Urothelium cell line (cell line): ENCODE measurements around the gene SETD5.

Experiments
- DNase-seq: peaks from one replicate; pipeline ENCODE4 v3.0.0; 2011; ENCODE audit warnings: low spot score, mixed read lengths
- FAIRE-seq: peaks from 2 replicates; lab custom pipeline; 2011; peaks lifted over from hg19 to GRCh38; lab: Jason Lieb, UNC

Gene SETD5

DNA sequence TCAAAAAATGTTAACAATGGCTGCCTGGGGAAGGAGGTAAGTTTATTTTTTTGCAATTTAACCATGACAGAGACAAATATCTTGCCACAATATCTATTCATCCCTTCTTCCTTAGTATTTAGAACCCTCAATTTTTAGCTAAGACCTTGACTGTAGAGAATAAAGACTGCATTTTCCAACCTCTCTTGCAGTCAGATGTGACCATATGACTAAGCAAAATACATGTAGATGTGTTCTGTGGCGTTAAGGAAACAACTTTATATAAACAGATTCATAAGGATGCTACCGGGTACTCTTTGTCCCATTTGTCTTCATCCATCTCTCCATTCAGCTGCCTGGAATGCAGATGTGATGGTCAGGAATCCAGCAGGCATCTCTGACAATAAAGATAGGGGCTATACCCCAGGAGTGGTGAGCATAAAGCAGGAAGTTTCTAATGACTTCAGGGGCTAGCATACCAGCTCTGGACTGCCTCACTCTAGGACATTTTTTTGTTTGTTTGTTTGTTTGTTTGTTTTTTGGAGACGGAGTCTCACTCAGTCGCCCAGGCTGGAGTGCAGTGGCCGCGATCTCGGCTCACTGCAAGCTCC, 115.1 kb downstream of the SETD5 start:
- FAIRE-seq (no peak), DNase-seq (no peak)

DNA sequence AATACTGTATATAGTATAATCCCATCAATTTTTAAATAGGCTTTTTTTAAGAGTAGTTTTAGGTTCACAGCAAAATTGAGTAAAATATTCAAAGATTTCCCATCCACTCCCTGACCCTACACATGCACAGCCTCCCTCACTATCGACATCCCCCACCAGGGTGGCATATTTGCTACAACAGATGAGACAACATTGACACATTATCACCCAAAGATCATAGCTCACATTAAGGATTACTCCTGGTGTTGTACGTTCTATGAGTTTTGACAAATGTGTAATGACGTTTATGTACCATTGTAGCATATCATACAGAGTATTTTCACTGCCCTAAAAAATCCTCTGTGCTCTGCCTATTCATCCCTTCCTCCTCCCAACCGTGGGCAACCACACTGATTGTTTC, 116.9 kb downstream of the SETD5 start:
- FAIRE-seq = no peak
- no peak for DNase-seq

- no peak for FAIRE-seq
- DNase-seq = no peak
These were observed 117.5 kb downstream of the SETD5 start for GRCh38 chr3:9514956-9515355.

DNA sequence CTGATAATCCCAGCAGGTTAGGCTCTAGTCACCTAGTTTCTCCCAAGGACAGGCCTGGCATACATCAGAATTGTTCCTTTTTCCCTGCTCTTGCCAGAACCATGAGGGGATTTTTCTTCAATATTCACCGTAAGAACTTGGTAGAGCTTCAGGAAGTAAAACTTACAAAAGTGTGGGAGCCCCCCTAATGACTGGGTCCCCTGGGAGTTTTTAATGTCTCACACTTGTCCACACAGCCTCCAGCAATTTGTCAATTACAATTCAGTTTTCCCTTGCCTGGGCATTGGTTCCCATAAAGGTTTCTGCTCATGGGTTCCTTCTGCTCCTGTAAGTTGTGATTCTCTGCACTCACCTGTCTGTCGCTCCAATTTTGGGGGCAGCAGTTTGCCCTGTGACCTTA, 127.7 kb downstream of the SETD5 start:
- DNase-seq (no peak), FAIRE-seq (no peak)
